Left kidney (tissue), 2 donors: ENCODE data around the gene MTHFD1. TPM values are rescaled to one million over a fixed set of nuclear protein-coding genes. Genes with fewer than 3 reads are reported as not detected.

Experiments used
- DNase-seq: peaks from one replicate; pipeline ENCODE4 v3.0.0-alpha.2; 2013
- polyA plus RNA-seq: library from polyadenylated mRNA; unstranded; fragments of 120-200 nt; gene quantifications from one replicate; pipeline ENCODE4 v1.2.1, GENCODE V29; 2013; ENCODE audit not compliant: insufficient read length

MTHFD1 gene
- polyA plus RNA-seq, 1 donor: 103 TPM

GRCh38 chr14:64400829-64401459 lies 12.8 kb downstream of the MTHFD1 start:
- DNase-seq: no peak

GRCh38 chr14:64401949-64402348 lies 13.8 kb downstream of the MTHFD1 start:
- DNase-seq: no peak

DNA sequence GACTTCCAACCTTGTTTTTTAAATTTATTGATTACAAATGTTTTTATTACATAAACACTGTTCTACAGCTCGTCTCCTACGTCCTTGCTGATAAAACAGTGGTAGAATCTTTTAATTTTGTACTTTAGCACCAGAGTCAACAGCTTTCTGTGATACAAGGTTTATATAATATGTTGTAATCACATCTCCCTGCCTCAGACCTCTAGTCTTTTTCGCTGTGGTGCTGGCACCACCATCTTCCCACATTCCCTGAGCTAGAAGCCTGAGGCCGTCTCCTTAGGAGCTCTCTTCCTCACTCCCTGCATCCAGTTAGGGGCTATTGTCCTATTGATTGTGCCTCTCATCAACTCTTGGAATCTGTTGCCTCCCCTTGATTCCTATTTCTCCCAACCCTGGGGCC lies 17.1 kb downstream of the MTHFD1 start:
- DNase-seq: no peak

- DNase-seq: no peak
Observed at GRCh38 chr14:64407329-64407728, 19.2 kb downstream of the MTHFD1 start.

DNA sequence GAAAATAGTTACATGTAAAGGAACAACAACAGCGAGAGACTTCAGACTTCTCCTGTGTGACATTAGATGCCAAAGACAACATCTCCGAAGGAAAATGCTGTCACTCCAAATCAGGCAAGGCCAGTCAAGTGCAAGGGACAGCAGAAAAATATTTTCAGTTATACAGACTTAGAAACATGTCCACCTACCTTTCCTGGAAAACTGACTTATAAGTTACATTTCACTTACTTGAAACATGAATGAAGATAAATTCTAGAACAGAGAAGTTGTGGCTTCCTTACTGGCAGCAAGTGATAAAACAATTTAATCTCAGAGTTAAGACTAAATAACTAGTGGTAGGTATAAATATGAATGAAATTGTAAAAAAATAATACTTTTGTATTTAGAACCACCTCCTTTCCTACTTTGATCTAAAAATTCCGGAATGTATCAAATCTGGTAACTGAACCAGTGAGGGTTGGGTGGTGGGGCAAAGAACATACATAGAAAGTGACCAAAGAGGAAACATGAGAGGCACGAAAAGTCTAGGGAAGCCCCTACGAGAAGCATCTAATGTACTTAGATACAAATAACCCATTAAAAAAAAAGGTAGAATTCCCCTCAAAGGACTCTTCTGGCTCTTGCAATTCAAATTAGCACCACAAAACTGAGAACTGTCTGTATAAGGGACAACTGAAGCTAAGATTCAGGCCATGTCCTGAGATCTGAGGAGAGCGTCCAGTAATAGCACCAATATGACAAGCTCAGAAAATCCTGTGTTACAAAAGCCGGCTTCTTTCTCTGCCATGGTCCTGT lies 21.2 kb downstream of the MTHFD1 start:
- DNase-seq: no peak

GRCh38 chr14:64410084-64410774 lies 22.1 kb downstream of the MTHFD1 start:
- no peak for DNase-seq

DNA sequence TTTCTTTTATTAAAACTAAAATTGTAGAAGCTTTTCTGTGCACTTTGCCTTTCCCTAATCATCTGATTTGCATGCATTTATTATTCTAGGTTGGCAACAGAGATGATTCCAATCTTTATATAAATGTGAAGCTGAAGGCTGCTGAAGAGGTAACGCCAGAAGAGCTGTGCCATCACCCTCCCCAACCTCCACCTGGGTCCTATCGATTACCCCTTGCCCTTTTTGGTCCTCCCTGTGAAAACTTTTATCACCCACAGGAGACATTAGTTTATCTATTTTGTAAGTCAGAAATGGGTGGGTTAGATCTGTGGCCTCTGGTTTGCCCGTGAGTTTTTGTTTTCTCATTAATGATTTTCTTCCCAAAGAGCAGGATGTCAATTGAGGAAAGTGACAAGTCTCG lies 22.8 kb downstream of the MTHFD1 start:
- no peak for DNase-seq

GRCh38 chr14:64412237-64412636 lies 24.1 kb downstream of the MTHFD1 start:
- no peak for DNase-seq

DNA sequence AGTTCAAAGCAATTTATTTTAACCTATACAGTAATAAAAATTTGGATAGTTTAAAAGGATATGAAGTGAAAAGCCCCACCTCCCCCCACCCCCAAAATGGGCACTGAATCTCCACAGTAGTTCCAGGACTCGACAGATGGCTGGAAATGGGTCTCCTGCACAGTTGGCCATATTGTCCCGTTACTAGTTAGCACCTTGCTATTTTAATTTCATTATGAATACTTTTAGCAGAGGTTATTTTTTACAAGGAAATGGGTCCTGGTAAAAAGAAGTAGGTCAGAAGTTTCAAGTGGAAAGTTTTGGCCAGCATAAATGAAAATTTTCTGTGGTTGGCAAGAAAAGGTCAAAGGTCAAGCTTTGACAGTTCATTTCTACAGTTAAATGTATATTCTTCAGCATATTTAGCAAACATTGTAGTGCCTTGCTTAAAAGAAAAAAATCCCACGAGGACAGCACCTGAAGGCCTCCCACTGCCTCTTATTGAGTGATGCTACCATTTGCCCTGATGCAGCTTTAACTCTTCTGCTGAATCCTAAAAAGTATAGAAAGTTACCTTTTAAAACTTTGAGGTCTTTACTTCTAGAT lies 28.3 kb downstream of the MTHFD1 start:
- DNase-seq: no peak

DNA sequence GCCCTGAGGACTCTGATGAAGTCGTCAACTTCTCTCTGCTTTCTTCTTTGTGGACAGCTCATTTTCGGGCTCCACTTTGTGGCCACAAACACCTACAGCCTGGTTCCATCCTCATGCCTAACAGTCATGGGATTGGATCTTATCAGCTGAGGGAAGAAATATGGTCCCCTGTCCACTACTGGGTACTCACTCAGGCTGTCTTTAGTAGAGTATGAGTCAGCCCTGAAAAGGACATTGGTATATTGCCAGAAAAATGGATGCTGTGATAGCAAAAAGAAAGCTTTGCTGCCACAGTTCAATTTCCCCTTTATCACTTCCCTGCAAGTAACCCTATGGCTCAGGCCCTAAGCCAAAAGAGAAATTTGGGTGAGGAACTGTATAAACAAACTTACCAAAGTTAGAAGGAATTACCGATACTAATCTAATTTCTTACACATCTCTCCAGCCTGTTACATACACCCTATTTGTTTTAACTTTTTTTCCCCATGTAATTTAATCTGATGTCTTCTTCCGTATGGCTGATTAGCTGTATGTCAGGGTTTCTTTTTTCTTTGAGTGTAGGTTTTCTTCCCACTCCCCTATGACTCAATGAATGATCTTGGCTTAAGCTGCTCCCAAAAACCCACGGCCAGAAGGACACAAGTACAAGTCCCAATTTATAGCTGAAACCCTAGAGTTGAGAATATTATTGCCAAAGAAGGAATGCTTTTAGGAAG lies 29.1 kb downstream of the MTHFD1 start:
- no peak for DNase-seq

DNA sequence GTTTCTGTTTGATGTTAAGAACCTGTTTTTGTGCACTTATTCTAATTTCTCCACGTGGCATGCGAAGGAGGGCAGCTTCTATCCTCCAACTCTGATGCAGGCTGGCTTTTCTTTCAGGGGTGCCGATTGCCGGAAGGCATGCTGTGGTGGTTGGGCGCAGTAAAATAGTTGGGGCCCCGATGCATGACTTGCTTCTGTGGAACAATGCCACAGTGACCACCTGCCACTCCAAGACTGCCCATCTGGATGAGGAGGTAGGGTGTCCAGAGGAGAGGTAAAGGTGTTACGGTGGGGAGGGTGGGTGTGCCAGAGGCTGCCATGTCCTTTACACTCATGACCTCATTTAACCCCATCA lies 29.6 kb downstream of the MTHFD1 start:
- no peak for DNase-seq

GRCh38 chr14:64419003-64419402 lies 30.9 kb downstream of the MTHFD1 start:
- no peak for DNase-seq

- DNase-seq: no peak
Observed at GRCh38 chr14:64421166-64421565, 33.0 kb downstream of the MTHFD1 start.

DNA sequence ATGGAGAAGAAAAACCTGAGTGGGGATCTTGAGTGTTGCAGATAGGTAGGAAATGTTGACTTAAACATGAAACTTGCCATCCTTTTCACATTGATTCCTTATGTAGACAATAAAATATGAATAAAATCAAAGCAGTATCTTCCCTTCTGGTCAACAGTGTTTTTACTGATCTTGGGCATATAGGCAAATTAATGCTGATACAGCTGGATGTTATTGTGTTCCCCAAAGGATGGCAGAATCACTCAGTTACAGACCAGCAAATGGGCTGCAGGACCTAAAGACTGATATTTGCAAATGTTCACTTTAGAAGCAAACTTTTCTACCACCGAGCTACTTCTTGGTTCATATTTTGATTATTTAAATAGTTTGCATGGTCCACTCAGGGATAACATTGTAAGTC lies 33.9 kb downstream of the MTHFD1 start:
- no peak for DNase-seq

DNA sequence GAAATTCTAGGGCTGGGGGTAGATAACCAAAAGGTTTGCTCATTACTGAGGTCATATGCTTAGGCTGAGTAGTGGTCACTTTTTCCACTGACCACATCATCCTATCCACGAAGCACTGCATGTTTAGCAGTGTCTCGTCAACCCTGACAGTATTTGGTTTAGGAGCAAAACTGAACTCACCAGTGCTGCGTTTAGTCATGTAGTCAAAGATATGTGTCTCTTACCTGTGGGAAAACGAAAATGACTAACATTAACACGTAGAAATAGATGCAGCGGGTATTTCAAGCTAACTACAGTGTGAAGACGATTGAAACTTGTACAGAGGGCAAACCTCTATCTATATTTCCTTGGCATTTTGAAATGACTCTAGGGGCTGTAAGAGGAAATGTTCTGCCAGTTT lies 34.6 kb downstream of the MTHFD1 start:
- DNase-seq: no peak

GRCh38 chr14:64423987-64424386 lies 35.8 kb downstream of the MTHFD1 start:
- no peak for DNase-seq

DNA sequence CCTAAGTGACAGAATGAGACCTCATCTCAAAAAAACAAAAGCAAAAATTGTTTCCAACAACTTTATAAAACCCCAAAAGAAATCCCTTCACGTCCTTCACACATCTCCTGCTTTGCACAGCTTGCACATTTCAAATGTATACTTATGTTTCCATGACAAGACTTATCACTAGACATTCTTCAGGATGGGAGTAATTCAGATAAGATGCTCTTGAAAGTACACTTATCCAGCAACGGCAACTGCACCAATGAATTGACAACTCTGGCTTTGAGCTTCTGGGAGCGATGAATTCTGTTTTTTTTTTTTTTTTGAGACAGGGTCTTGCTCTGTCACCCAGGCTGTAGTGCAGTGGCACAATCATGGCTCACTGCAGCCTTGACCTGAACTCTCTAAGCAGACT lies 46.4 kb downstream of the MTHFD1 start:
- DNase-seq: no peak

- no peak for DNase-seq
Observed at GRCh38 chr14:64438181-64438841, 50.2 kb downstream of the MTHFD1 start.

DNA sequence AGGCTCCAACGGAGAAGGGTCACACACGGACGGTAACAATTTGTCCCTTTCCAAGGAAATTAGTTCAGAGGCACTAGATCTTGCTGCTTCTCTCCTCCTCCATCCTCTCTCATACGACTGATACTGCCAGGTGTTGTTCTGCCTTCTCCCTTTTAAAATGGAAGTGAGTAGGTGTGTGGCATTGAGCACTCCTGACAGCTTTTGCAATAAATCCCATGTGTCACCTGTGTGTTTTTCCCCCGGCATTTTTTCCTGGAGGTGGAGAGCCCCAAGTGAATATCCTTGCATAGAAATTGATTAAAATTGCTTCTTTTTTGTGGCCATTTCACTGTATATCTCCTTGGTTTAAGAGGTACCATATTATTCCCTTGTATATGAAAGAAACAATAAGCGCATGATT lies 51.0 kb downstream of the MTHFD1 start:
- DNase-seq: no peak

DNA sequence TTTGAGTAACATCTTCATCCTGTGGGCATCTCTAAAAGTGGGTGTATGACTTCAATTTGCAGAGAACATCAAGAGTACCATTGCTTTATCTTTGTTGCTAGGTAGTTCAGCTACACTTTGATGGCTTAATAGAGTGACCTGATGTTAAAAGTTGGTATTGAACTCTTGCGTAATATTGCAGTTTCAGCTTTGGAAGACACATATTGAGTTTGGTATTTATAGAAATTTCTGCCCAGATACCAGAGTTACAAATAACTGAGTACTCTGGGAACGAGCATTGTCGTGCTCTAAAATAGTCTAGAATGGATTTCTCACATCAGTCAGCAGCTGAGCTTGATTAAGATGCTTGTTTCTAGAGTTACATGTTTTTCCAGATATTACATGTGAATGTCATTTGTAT lies 52.3 kb downstream of the MTHFD1 start:
- no peak for DNase-seq

- DNase-seq: no peak
Observed at GRCh38 chr14:64442300-64442988, 54.3 kb downstream of the MTHFD1 start.
